ENCODE results near the gene LZTFL1.

LZTFL1 gene

GRCh38 chr3:45776301-45776595 lies 65.7 kb downstream of the LZTFL1 start:
- 69% methylated on average over 3 of the region's 3 CpGs for WGBS
- no peak for DNase-seq
- Histone ChIP-seq H3K23ac (ENCODE audit: low read length in 2 of 2) (no peak overlapping the region), H3K4ac (ENCODE audit: low read depth in 1 of 2, low read length in 2 of 2) (no peak overlapping the region), H2BK12ac (ENCODE audit: low read length in 2 of 2) (no peak overlapping the region), H2BK5ac (ENCODE audit: low read depth, low read length, poor library complexity, severe bottlenecking) (no peak overlapping the region), H2BK15ac (ENCODE audit: low read depth, poor library complexity, severe bottlenecking) (no peak overlapping the region), H3K4me2 (ENCODE audit: low read length, poor library complexity, severe bottlenecking) (no peak overlapping the region), H3K27me3 (ENCODE audit: control insufficient read depth in 1 of 2, insufficient read depth in 1 of 2, low read length in 2 of 2) (peaks cover 67 to 79% of the 10 kb centered on the region in 2 experiments), H3K4me3 (ENCODE audit: insufficient read depth in 1 of 2, low read depth in 1 of 2, low read length in 2 of 2) (no peak overlapping the region), H3K9me3 (ENCODE audit: control insufficient read depth, low read length) (no peaks in the 10 kb centered on the region), H4K8ac (ENCODE audit: low read length) (no peak overlapping the region), H3K18ac (ENCODE audit: low read depth in 1 of 2, low read length in 2 of 2) (no peak overlapping the region), H2AFZ (ENCODE audit: low read depth, low read length) (no peak overlapping the region), H2BK120ac (ENCODE audit: low read depth, low read length) (no peak overlapping the region), H4K91ac (ENCODE audit: low read length) (no peak overlapping the region), H3K9ac (ENCODE audit: low read length) (no peak overlapping the region), H3K79me1 (replicated peaks; ENCODE audit: low read length, poor library complexity, severe bottlenecking) (no peaks in the 10 kb centered on the region), H3K14ac (ENCODE audit: low read length in 2 of 2) (no peak overlapping the region), H2AK5ac (ENCODE audit: low read length, severe bottlenecking) (no peak overlapping the region), H3K27ac (ENCODE audit: low read length, poor library complexity, severe bottlenecking) (no peak overlapping the region), H3K4me1 (ENCODE audit: control insufficient read depth, insufficient read depth, low read depth, low read length) (peaks cover under 1% of the 10 kb centered on the region), H3K36me3 (ENCODE audit: control insufficient read depth in 1 of 2, insufficient read depth in 2 of 2, low read depth in 1 of 2, low read length in 2 of 2) (no peaks in the 10 kb centered on the region)

- Histone ChIP-seq H4K91ac (ENCODE audit: low read length) (no peak overlapping the region), H3K23ac (ENCODE audit: low read length in 2 of 2) (no peak overlapping the region), H3K4me1 (ENCODE audit: control insufficient read depth, insufficient read depth, low read depth, low read length) (no peaks in the 10 kb centered on the region), H3K27ac (ENCODE audit: low read length, poor library complexity, severe bottlenecking) (no peak overlapping the region), H2AK5ac (ENCODE audit: low read length, severe bottlenecking) (no peak overlapping the region), H3K9me3 (ENCODE audit: control insufficient read depth, low read length) (no peaks in the 10 kb centered on the region), H2BK12ac (ENCODE audit: low read length in 2 of 2) (no peak overlapping the region), H4K8ac (ENCODE audit: low read length) (no peak overlapping the region), H2BK5ac (ENCODE audit: low read depth, low read length, poor library complexity, severe bottlenecking) (no peak overlapping the region), H2BK15ac (ENCODE audit: low read depth, poor library complexity, severe bottlenecking) (no peak overlapping the region), H3K14ac (ENCODE audit: low read length in 2 of 2) (no peak overlapping the region), H3K27me3 (ENCODE audit: control insufficient read depth in 1 of 2, insufficient read depth in 1 of 2, low read length in 2 of 2) (peaks cover 71 to 81% of the 10 kb centered on the region in 2 experiments), H3K4me3 (ENCODE audit: insufficient read depth in 1 of 2, low read depth in 1 of 2, low read length in 2 of 2) (no peak overlapping the region), H3K18ac (ENCODE audit: low read depth in 1 of 2, low read length in 2 of 2) (no peak overlapping the region), H3K9ac (ENCODE audit: low read length) (no peak overlapping the region), H3K79me1 (replicated peaks; ENCODE audit: low read length, poor library complexity, severe bottlenecking) (no peaks in the 10 kb centered on the region), H3K4me2 (ENCODE audit: low read length, poor library complexity, severe bottlenecking) (no peak overlapping the region), H3K4ac (ENCODE audit: low read depth in 1 of 2, low read length in 2 of 2) (no peak overlapping the region), H2AFZ (ENCODE audit: low read depth, low read length) (no peak overlapping the region), H2BK120ac (ENCODE audit: low read depth, low read length) (no peak overlapping the region), H3K36me3 (ENCODE audit: control insufficient read depth in 1 of 2, insufficient read depth in 2 of 2, low read depth in 1 of 2, low read length in 2 of 2) (no peaks in the 10 kb centered on the region)
- WGBS = 84% methylated on average over 16 of the region's 17 CpGs
- no peak for DNase-seq
Observed at GRCh38 chr3:45775571-45776300, 66.2 kb downstream of the LZTFL1 start.

DNA sequence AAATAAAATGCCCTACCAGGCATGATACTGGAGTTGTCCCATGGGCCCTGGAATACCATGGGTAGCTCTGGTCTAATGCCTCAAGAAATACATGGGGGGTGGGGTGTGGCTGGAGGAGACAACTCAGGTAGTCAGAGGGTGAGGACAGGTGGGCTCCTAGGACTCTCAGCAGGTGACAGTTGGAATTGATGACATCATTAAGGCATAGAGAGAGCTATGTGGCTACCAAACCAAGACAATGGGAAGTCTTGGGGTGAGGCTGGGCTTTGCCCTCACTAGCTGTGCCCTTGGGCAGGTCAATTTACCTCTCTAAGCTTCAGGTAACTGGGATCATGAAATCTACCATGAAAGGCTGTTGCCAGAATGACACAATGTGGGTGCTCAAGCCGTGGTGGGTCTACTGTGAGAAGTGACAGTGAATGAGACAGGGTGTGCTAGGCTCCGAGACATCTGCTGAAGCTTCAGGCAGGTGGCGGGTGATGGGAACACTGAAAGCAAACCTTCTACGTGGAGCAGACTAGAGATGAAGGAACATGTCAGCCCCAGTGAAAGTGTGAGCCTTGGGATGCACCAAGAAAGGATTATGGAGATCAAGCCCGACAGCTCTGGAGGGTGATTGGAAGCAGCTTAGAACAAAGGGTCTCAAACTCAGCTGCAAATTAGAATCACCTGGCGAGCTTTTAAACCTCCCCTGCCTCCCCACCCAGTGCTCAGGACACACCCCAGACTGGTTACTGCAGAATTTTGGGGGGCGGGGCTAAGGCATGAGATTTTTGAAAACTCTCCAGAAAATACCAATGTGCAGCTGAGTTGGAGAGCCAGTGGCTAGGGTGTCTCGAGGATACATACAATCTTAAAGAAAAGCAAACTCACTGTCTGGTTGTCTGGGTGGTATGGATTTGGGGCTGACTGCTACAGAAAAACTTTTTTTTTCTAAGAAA lies 67.1 kb downstream of the LZTFL1 start:
- Histone ChIP-seq H2BK12ac (ENCODE audit: low read length in 2 of 2) (no peak overlapping the region), H4K8ac (ENCODE audit: low read length) (no peak overlapping the region), H3K9me3 (ENCODE audit: control insufficient read depth, low read length) (no peaks in the 10 kb centered on the region), H4K91ac (ENCODE audit: low read length) (no peak overlapping the region), H2BK15ac (ENCODE audit: low read depth, poor library complexity, severe bottlenecking) (no peak overlapping the region), H3K4me1 (ENCODE audit: control insufficient read depth, insufficient read depth, low read depth, low read length) (no peaks in the 10 kb centered on the region), H3K27ac (ENCODE audit: low read length, poor library complexity, severe bottlenecking) (no peak overlapping the region), H3K4me2 (ENCODE audit: low read length, poor library complexity, severe bottlenecking) (no peak overlapping the region), H2AK5ac (ENCODE audit: low read length, severe bottlenecking) (no peak overlapping the region), H3K4me3 (ENCODE audit: insufficient read depth in 1 of 2, low read depth in 1 of 2, low read length in 2 of 2) (no peak overlapping the region), H2AFZ (ENCODE audit: low read depth, low read length) (no peak overlapping the region), H3K18ac (ENCODE audit: low read depth in 1 of 2, low read length in 2 of 2) (no peak overlapping the region), H3K36me3 (ENCODE audit: control insufficient read depth in 1 of 2, insufficient read depth in 2 of 2, low read depth in 1 of 2, low read length in 2 of 2) (no peaks in the 10 kb centered on the region), H3K27me3 (ENCODE audit: control insufficient read depth in 1 of 2, insufficient read depth in 1 of 2, low read length in 2 of 2) (peaks cover 80 to 88% of the 10 kb centered on the region in 2 experiments), H3K4ac (ENCODE audit: low read depth in 1 of 2, low read length in 2 of 2) (no peak overlapping the region), H3K23ac (ENCODE audit: low read length in 2 of 2) (no peak overlapping the region), H3K9ac (ENCODE audit: low read length) (no peak overlapping the region), H3K79me1 (replicated peaks; ENCODE audit: low read length, poor library complexity, severe bottlenecking) (no peaks in the 10 kb centered on the region), H2BK5ac (ENCODE audit: low read depth, low read length, poor library complexity, severe bottlenecking) (no peak overlapping the region), H3K14ac (ENCODE audit: low read length in 2 of 2) (no peak overlapping the region), H2BK120ac (ENCODE audit: low read depth, low read length) (no peak overlapping the region)
- DNase-seq = no peak
- 72% methylated on average over 7 of the region's 8 CpGs for WGBS

GRCh38 chr3:45773714-45774449 lies 68.0 kb downstream of the LZTFL1 start:
- Histone ChIP-seq H2BK120ac (ENCODE audit: low read depth, low read length) (no peak overlapping the region), H3K4me1 (ENCODE audit: control insufficient read depth, insufficient read depth, low read depth, low read length) (no peaks in the 10 kb centered on the region)

More at GRCh38 chr3:45773714-45774449, 68.0 kb downstream of the LZTFL1 start:
- Histone ChIP-seq H3K36me3 (ENCODE audit: control insufficient read depth in 1 of 2, insufficient read depth in 2 of 2, low read depth in 1 of 2, low read length in 2 of 2) (no peaks in the 10 kb centered on the region), H4K8ac (ENCODE audit: low read length) (no peak overlapping the region), H3K18ac (ENCODE audit: low read depth in 1 of 2, low read length in 2 of 2) (no peak overlapping the region), H2BK15ac (ENCODE audit: low read depth, poor library complexity, severe bottlenecking) (no peak overlapping the region), H3K9me3 (ENCODE audit: control insufficient read depth, low read length) (no peaks in the 10 kb centered on the region), H2BK12ac (ENCODE audit: low read length in 2 of 2) (no peak overlapping the region), H2AK5ac (ENCODE audit: low read length, severe bottlenecking) (no peak overlapping the region), H3K27me3 (ENCODE audit: control insufficient read depth in 1 of 2, insufficient read depth in 1 of 2, low read length in 2 of 2) (peaks cover 74 to 89% of the 10 kb centered on the region in 2 experiments), H4K91ac (ENCODE audit: low read length) (no peak overlapping the region), H3K23ac (ENCODE audit: low read length in 2 of 2) (no peak overlapping the region), H3K9ac (ENCODE audit: low read length) (no peak overlapping the region), H3K4me3 (ENCODE audit: insufficient read depth in 1 of 2, low read depth in 1 of 2, low read length in 2 of 2) (no peak overlapping the region), H3K14ac (ENCODE audit: low read length in 2 of 2) (no peak overlapping the region), H3K27ac (ENCODE audit: low read length, poor library complexity, severe bottlenecking) (no peak overlapping the region), H2BK5ac (ENCODE audit: low read depth, low read length, poor library complexity, severe bottlenecking) (no peak overlapping the region), H3K79me1 (replicated peaks; ENCODE audit: low read length, poor library complexity, severe bottlenecking) (no peaks in the 10 kb centered on the region), H3K4me2 (ENCODE audit: low read length, poor library complexity, severe bottlenecking) (no peak overlapping the region), H2AFZ (ENCODE audit: low read depth, low read length) (no peak overlapping the region), H3K4ac (ENCODE audit: low read depth in 1 of 2, low read length in 2 of 2) (no peak overlapping the region)
- no peak for DNase-seq
- 67% methylated on average over 5 of the region's 7 CpGs for WGBS
